ENCODE results near the gene BSND.
A peak's percentile ranks its signal among the peaks of the same experiment; 100 is the strongest.
"Not testable (repeated sequence)": the region's sequence is repeated elsewhere in the genome, so short reads cannot be mapped to it uniquely, and the experiment has no call there.

Gene BSND

DNA sequence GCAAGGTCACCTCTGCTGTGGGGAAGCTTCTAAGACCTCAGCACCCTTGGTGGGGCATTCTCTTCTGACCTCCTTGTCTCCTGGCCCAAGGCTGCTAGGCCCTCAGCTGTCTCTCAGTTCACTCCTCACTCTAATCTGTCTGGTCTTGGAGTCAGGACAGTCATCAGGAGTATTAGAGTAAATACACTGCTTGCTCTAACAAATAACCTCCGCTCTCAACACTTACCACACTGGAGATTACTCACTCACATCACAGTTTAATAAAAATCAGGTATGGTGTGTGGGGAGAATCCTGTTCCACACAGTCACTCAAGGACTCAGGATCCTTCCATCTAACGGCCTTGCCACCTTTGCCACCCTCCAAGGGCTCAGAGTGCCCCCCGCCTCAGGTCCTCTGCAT lies 44.9 kb upstream of the BSND start:
- H3K4me3 ChIP-seq (ENCODE audit: control insufficient read depth, low read depth, low read length), result no peak overlapping the region
- no peak for DNase-seq (ENCODE audit: low read depth)
- TF ChIP-seq, protein P1, sequence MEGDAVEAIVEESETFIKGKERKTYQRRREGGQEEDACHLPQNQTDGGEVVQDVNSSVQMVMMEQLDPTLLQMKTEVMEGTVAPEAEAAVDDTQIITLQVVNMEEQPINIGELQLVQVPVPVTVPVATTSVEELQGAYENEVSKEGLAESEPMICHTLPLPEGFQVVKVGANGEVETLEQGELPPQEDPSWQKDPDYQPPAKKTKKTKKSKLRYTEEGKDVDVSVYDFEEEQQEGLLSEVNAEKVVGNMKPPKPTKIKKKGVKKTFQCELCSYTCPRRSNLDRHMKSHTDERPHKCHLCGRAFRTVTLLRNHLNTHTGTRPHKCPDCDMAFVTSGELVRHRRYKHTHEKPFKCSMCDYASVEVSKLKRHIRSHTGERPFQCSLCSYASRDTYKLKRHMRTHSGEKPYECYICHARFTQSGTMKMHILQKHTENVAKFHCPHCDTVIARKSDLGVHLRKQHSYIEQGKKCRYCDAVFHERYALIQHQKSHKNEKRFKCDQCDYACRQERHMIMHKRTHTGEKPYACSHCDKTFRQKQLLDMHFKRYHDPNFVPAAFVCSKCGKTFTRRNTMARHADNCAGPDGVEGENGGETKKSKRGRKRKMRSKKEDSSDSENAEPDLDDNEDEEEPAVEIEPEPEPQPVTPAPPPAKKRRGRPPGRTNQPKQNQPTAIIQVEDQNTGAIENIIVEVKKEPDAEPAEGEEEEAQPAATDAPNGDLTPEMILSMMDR (conservative IDR thresholded peaks at IDR 0.05; ENCODE audit: control insufficient read depth, insufficient read depth, low read depth, low read length), result no peak

DNA sequence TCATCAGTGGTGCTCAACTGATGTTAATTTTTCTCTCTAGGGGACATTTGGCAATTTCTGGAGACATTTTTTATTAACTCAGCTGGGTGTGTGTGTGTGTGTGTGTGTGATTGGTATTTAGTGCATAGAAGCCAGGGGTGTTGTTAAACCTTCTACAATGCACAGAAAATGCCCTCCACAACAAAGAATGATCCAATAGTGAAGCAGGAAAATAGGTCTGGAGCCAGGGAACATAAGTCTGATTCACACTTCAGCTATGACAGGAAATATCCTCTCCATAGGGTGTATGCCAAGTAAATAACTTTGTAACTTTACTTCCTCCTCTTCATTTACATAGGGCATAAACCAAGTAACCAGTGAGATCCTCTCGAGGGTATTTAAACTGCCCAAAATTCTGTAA lies 43.4 kb upstream of the BSND start:
- DNase-seq (ENCODE audit: low read depth), result peak; percentile 65
- TF ChIP-seq, protein P1 (conservative IDR thresholded peaks at IDR 0.05; ENCODE audit: control insufficient read depth, insufficient read depth, low read depth, low read length), result no peak
- H3K4me3 ChIP-seq (ENCODE audit: control insufficient read depth, low read depth, low read length), result no peak overlapping the region

DNA sequence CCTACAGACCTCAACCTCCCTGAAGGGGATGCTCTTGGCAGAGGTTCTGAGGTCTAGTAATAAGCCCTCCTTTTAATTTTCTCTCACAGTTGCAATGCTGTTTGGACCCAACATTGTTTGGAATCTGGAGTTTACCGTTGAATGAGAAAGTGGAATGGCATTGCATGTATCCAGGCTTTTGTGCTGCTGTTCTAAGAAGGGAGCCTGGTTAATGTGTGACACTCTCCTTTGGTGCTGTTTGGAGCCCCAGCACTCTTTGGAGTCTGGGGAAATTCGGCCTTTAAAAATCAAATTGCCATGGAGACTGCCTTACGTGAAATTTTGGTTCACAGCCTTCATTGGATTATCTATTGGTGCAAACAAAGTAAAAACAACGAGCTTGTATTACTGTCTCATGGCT lies 42.0 kb upstream of the BSND start:
- TF ChIP-seq, protein P1 (conservative IDR thresholded peaks at IDR 0.05; ENCODE audit: control insufficient read depth, insufficient read depth, low read depth, low read length), result no peak
- H3K4me3 ChIP-seq (ENCODE audit: control insufficient read depth, low read depth, low read length), result no peak overlapping the region
- no peak for DNase-seq (ENCODE audit: low read depth)

DNA sequence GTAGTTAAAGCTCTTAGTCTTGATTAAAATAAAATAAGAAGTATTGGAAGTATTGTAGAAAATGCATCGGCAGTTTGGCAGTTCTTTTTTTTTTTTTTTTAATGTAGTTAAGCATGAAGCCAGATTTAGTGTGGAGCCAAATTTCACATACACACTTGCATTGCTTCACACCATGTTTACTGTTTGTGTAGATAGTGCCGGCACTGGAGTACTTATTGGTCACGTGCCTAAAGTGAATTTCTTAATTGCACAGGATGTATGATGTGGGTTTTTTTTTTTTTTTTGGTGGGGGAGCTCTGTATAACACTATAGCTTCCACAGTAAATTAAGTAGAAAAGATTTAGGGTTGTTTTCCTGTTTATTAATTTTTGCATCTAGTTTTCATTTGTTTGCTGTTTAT lies 39.5 kb upstream of the BSND start:
- TF ChIP-seq, protein P1 (conservative IDR thresholded peaks at IDR 0.05; ENCODE audit: control insufficient read depth, insufficient read depth, low read depth, low read length), result no peak
- no peak overlapping the region for H3K4me3 ChIP-seq (ENCODE audit: control insufficient read depth, low read depth, low read length)
- DNase-seq (ENCODE audit: low read depth), result no peak

DNA sequence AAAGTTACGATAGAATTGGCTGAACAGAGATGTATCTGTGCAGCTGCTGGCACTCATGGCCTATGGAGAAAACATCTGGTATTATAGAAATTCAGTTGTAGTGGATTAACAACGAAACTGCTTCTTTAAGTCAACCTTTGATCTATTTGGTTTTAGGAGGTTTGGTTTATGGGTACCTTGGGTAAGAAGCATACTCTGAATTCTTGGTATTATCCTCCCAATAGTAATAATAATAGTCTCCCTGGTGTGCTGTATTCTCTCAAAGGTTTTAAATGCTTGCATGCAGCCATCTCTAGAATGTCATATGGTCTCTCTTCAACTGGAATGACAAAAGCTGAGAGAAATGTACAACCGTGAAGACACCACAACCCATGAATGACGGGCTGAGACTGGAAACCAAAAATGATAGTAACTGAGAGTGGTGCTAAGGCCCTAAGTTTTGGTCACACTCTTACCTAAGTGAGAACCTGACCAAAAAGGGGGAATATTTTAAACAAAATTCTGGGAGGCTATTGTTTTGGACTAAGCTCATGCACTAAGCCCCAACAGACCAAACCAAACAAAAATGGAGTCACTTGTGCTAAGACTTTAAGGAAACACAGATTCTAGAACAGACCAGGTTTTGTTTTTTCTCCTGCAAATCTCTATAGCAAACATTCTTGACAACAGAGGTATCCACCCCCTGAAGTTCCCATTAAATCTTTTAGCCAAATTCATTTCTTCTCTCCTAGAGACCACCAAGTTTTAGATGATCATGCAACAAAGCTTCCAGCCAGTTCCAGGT lies 35.9 kb upstream of the BSND start:
- DNase-seq (ENCODE audit: low read depth), result no peak
- TF ChIP-seq, protein P1 (conservative IDR thresholded peaks at IDR 0.05; ENCODE audit: control insufficient read depth, insufficient read depth, low read depth, low read length), result no peak
- H3K4me3 ChIP-seq (ENCODE audit: control insufficient read depth, low read depth, low read length), result no peak overlapping the region

DNA sequence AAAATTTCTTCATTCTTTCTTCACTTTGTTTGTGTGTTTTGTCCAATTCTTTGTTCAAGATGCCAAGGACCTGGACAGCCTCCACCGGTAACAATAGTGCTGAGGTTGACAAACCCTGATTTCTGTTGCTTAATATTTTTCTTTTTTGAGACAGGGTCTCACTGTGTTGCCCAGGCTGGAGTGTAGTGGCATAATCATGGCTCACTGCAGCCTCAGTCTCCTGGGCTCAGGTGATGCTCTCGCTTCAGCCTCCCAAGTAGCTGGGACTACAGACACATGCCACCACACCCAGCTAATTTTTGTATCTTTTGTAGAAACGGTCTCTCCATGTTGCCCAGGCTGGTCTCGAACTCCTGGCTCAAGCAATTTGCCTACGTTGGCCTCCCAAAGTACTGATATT lies 34.9 kb upstream of the BSND start:
- H3K4me3 ChIP-seq (ENCODE audit: control insufficient read depth, low read depth, low read length); DNase-seq (ENCODE audit: low read depth): not testable (repeated sequence)

DNA sequence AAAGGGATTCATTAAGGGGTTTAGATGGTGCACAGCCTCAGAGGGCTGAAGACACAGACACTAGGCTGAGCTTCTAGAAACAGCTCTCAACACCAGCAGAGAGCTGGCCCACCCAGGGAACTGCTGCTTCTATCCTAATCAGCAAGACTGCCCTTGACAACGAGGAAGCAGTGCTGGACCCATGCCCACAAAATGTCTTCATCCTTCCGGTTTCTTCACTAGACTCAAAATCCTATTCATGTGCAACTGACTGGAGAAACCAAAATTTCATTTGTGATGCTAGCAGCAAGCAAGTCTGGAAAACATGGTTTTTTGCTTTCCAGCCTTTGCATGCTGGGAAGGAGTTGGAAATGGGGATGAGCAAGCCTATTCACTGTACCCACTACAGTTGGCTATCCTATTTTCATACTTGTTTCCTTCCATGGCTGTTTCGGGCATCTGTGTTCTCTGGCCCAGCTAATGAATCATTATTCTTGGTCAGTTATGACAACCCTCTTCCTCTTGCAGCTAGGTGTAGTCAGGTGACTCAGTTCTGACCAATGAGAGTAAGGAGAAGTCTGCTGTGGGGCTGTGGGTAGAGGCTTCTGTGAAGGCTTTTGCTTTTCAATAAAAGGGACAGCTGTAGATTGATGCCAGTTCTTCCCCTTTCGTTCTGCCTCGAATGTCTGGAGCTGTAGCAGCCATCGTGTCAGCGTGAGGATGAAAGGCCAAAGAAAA lies 33.0 kb upstream of the BSND start:
- TF ChIP-seq, protein P1 (conservative IDR thresholded peaks at IDR 0.05; ENCODE audit: control insufficient read depth, insufficient read depth, low read depth, low read length), result no peak
- H3K4me3 ChIP-seq (ENCODE audit: control insufficient read depth, low read depth, low read length), result no peak overlapping the region

More for the DNA sequence above, 33.0 kb upstream of the BSND start:
- peak; percentile 65 for DNase-seq (ENCODE audit: low read depth)
